NT2/D1 (cell line): ENCODE measurements around the gene CCL28.

Experiments
- SUZ12 ChIP-seq: IDR thresholded peaks from 2 replicates; pipeline ENCODE4 v1.6.1; 2011; ENCODE audit not compliant: insufficient read length, insufficient read depth; ENCODE audit errors: extremely low read depth
- YY1 ChIP-seq: IDR thresholded peaks from 2 replicates; pipeline ENCODE4 v1.6.1; 2011; ENCODE audit not compliant: insufficient read length, insufficient read depth
- ZNF274 ChIP-seq: IDR thresholded peaks from 2 replicates; pipeline ENCODE4 v1.6.1; 2011; ENCODE audit warnings: mild to moderate bottlenecking, low read depth, low read length

DNA sequence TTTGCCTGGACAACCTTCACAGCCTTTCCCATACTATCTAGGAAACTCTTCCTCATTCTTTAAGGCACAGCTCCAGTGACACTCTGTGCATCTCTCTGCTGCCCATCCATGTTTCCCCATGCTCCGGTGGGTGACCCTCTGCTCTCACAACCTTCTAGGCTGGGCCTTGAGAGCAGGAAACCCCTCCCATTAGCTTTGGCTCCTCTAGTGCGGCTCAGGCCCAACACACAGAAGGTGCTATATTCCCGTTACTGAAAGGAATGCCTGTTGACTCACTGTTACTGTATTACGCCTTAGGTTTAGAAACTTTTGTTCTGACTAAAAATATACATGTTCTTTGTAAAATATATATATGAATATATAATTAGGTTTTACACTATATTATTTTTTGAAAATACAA, 8.1 kb upstream of the CCL28 start:
- TF ChIP-seq ZNF274 (no peak), YY1 (no peak), SUZ12 (no peak)
